Measurements from ENCODE around the gene TP53I13.

The TP53I13 gene

GRCh38 chr17:29595107-29595942 lies 26.8 kb downstream of the TP53I13 start:
- DNase-seq: no peak

GRCh38 chr17:29595943-29596774 lies 27.7 kb downstream of the TP53I13 start:
- DNase-seq: no peak

- DNase-seq: no peak
Measured at GRCh38 chr17:29596811-29597210, 28.3 kb downstream of the TP53I13 start.

GRCh38 chr17:29597361-29598172 lies 29.1 kb downstream of the TP53I13 start:
- no peak for DNase-seq

- DNase-seq: no peak
Measured at GRCh38 chr17:29603109-29603674, 34.7 kb downstream of the TP53I13 start.

GRCh38 chr17:29607557-29608195 lies 39.2 kb downstream of the TP53I13 start:
- no peak for DNase-seq

- DNase-seq: no peak
Measured at GRCh38 chr17:29608986-29609385, 40.5 kb downstream of the TP53I13 start.

- no peak for DNase-seq
Measured at GRCh38 chr17:29610395-29610794, 41.9 kb downstream of the TP53I13 start.

- DNase-seq: no peak
Measured at GRCh38 chr17:29611351-29612093, 43.0 kb downstream of the TP53I13 start.

GRCh38 chr17:29612094-29612403 lies 43.5 kb downstream of the TP53I13 start:
- DNase-seq: no peak

GRCh38 chr17:29612404-29613280 lies 44.1 kb downstream of the TP53I13 start:
- DNase-seq: no peak

GRCh38 chr17:29613352-29613837 lies 44.9 kb downstream of the TP53I13 start:
- DNase-seq: peak; percentile 86 to 89

- no peak for DNase-seq
Measured at GRCh38 chr17:29613856-29614255, 45.4 kb downstream of the TP53I13 start.

GRCh38 chr17:29614349-29615047 lies 46.0 kb downstream of the TP53I13 start:
- no peak for DNase-seq

GRCh38 chr17:29615048-29615385 lies 46.5 kb downstream of the TP53I13 start:
- DNase-seq: peak in 1 of 2 donors; percentile 28

- DNase-seq: peak; percentile 62 to 74
Measured at GRCh38 chr17:29615492-29616299, 47.2 kb downstream of the TP53I13 start.

GRCh38 chr17:29616300-29617048 lies 48.0 kb downstream of the TP53I13 start:
- no peak for DNase-seq

GRCh38 chr17:29617125-29617480 lies 48.6 kb downstream of the TP53I13 start:
- DNase-seq: peak; percentile 74 to 76

Data from bone marrow (tissue), 2 donors.